ENCODE measurements around the gene HSPA1L.

DNA sequence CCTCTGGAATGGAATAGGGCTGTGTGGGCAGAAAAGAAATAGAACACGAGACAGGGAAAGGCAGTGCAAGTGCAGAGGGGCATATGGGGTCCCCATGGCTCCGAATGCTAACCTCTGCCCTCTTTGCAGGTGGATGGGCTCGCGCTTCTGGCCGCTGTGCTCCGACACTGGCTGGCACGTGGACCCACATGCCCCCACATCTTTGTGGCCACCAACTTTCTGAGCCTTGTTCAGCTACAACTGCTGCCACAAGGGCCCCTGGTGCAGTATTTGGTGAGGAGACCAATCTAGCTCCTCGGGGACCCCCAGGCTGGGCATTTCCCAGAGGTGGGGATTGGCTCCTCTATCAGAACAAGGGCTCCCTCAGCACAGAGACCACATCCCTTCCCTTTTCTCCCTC, 53.7 kb downstream of the HSPA1L start:
- TF ChIP-seq, protein P1, sequence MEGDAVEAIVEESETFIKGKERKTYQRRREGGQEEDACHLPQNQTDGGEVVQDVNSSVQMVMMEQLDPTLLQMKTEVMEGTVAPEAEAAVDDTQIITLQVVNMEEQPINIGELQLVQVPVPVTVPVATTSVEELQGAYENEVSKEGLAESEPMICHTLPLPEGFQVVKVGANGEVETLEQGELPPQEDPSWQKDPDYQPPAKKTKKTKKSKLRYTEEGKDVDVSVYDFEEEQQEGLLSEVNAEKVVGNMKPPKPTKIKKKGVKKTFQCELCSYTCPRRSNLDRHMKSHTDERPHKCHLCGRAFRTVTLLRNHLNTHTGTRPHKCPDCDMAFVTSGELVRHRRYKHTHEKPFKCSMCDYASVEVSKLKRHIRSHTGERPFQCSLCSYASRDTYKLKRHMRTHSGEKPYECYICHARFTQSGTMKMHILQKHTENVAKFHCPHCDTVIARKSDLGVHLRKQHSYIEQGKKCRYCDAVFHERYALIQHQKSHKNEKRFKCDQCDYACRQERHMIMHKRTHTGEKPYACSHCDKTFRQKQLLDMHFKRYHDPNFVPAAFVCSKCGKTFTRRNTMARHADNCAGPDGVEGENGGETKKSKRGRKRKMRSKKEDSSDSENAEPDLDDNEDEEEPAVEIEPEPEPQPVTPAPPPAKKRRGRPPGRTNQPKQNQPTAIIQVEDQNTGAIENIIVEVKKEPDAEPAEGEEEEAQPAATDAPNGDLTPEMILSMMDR (conservative IDR thresholded peaks at IDR 0.05) = no peak
- no peak for TF ChIP-seq ZFX (IDR thresholded peaks at IDR 0.05)
